ENCODE measurements around the gene FCRL2. TPM values are rescaled to one million over a fixed set of nuclear protein-coding genes. Genes with fewer than 3 reads are reported as not detected.

FCRL2 gene
- polyA plus RNA-seq, 1 donor: 0.15 TPM

DNA sequence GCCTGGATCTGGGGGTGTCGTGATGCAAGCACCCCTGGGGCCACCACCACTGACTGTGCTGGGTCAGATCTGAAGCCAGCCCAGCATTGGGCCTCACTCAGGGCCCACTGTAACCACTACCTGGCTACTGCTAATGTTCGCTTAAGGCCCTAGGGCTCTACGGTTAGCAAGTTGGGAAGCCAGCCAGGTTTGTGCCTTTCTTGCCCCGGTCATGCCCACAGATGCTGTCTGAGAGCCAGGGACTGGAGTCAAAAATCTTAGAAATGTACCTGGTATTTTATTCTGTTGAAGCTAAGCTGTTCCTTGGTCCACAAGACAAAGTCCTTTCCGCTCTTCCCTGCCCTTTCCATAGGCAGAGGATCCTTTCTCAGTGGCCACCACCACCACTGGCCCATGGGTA lies 61.2 kb downstream of the FCRL2 start:
- Histone ChIP-seq H3K4me1 (ENCODE audit: control insufficient read depth, insufficient read depth, low read length) (no peaks in the 10 kb centered on the region), H3K36me3 (ENCODE audit: control insufficient read depth, insufficient read depth, low read length) (no peaks in the 10 kb centered on the region), H3K27ac (ENCODE audit: low read length) (no peak overlapping the region), H3K27me3 (ENCODE audit: control insufficient read depth, insufficient read depth, low read length) (no peaks in the 10 kb centered on the region), H3K9me3 (ENCODE audit: control insufficient read depth, low read depth, low read length) (no peaks in the 10 kb centered on the region), H3K4me3 (ENCODE audit: low read length) (no peak overlapping the region)
- DNase-seq: no peak
- no CpG with 5 or more reads among the region's 5 CpGs for WGBS (ENCODE audit: insufficient coverage, low lambda C conversion rate)

DNA sequence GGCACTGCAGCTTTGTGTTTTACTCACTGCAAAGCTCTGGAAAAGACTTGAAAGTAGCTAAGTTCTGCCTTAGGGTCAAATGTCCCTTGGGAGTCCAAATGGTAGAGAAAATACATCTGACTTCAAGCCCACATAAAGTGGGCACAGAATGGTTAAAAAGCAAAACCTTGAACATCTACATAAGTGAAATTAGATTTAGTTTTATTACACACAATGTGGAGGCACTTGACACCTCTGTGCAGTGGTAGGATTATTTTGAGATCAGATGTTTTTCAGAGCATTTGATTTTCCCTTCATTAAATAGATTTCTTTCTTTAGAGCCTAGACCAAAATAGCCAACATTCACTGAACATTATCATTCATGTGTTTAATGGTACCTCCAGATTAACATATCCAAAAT lies 65.1 kb downstream of the FCRL2 start:
- Histone ChIP-seq H3K27me3 (ENCODE audit: control insufficient read depth, insufficient read depth, low read length) (no peaks in the 10 kb centered on the region), H3K4me3 (ENCODE audit: low read length) (no peak overlapping the region), H3K9me3 (ENCODE audit: control insufficient read depth, low read depth, low read length) (no peaks in the 10 kb centered on the region), H3K27ac (ENCODE audit: low read length) (no peak overlapping the region), H3K4me1 (ENCODE audit: control insufficient read depth, insufficient read depth, low read length) (no peaks in the 10 kb centered on the region), H3K36me3 (ENCODE audit: control insufficient read depth, insufficient read depth, low read length) (no peaks in the 10 kb centered on the region)
- DNase-seq: no peak

GRCh38 chr1:157704878-157705277 lies 72.1 kb downstream of the FCRL2 start:
- Histone ChIP-seq H3K9me3 (ENCODE audit: control insufficient read depth, low read depth, low read length) (no peaks in the 10 kb centered on the region), H3K4me3 (ENCODE audit: low read length) (no peak overlapping the region), H3K36me3 (ENCODE audit: control insufficient read depth, insufficient read depth, low read length) (no peaks in the 10 kb centered on the region), H3K27me3 (ENCODE audit: control insufficient read depth, insufficient read depth, low read length) (peaks cover 4% of the 10 kb centered on the region), H3K27ac (ENCODE audit: low read length) (no peak overlapping the region), H3K4me1 (ENCODE audit: control insufficient read depth, insufficient read depth, low read length) (no peaks in the 10 kb centered on the region)
- DNase-seq: no peak

DNA sequence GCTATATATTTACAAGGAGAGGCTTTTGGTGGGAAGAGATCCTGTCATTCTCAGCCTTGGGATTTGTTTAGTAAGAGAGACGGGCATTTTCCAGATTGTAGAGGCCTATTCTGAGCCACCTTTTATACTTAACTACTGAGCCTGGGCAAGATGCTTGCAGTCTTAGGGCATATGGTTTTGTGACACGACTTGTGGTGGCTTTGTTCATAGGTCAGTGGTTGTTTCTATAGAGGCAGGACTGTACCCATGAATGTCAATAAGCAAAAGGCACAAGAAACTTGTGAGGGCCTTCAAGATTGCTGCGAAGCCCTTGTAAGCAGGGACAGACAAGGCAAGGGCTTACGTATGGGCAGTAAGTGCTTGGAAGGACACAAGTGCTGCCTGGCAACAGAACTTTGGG lies 73.0 kb downstream of the FCRL2 start:
- Histone ChIP-seq H3K4me1 (ENCODE audit: control insufficient read depth, insufficient read depth, low read length) (no peaks in the 10 kb centered on the region), H3K4me3 (ENCODE audit: low read length) (no peak overlapping the region), H3K27ac (ENCODE audit: low read length) (no peak overlapping the region), H3K27me3 (ENCODE audit: control insufficient read depth, insufficient read depth, low read length) (peaks cover 4% of the 10 kb centered on the region), H3K9me3 (ENCODE audit: control insufficient read depth, low read depth, low read length) (no peaks in the 10 kb centered on the region), H3K36me3 (ENCODE audit: control insufficient read depth, insufficient read depth, low read length) (no peaks in the 10 kb centered on the region)
- no CpG with 5 or more reads among the region's 4 CpGs for WGBS (ENCODE audit: insufficient coverage, low lambda C conversion rate)
- no peak for DNase-seq

- WGBS (ENCODE audit: insufficient coverage, low lambda C conversion rate): 86% methylated on average over 2 of the region's 5 CpGs
- Histone ChIP-seq H3K36me3 (ENCODE audit: control insufficient read depth, insufficient read depth, low read length) (no peaks in the 10 kb centered on the region), H3K27ac (ENCODE audit: low read length) (no peak overlapping the region), H3K27me3 (ENCODE audit: control insufficient read depth, insufficient read depth, low read length) (peaks cover 12% of the 10 kb centered on the region), H3K9me3 (ENCODE audit: control insufficient read depth, low read depth, low read length) (no peaks in the 10 kb centered on the region), H3K4me3 (ENCODE audit: low read length) (no peak overlapping the region), H3K4me1 (ENCODE audit: control insufficient read depth, insufficient read depth, low read length) (no peaks in the 10 kb centered on the region)
- DNase-seq: no peak
Measured at GRCh38 chr1:157702308-157702825, 74.6 kb downstream of the FCRL2 start.

GRCh38 chr1:157700732-157701131 lies 76.2 kb downstream of the FCRL2 start, which contains the start of gene FCRL3:
TSS of gene FCRL3 (minus strand) at chr1:157700769. CDS start at chr1:157700489, 280 bp downstream.
- H3K4me3 ChIP-seq (ENCODE audit: low read length): no peak within 1 kb of the TSS
- H3K27me3 ChIP-seq (ENCODE audit: control insufficient read depth, insufficient read depth, low read length): peaks cover 12% of the 10 kb centered on the region
- H3K4me1 ChIP-seq (ENCODE audit: control insufficient read depth, insufficient read depth, low read length): no peaks in the 10 kb centered on the region
- no peaks in the 10 kb centered on the region for H3K9me3 ChIP-seq (ENCODE audit: control insufficient read depth, low read depth, low read length)
- no peak within 1 kb of the TSS for H3K27ac ChIP-seq (ENCODE audit: low read length)
- WGBS (ENCODE audit: insufficient coverage, low lambda C conversion rate): 83% methylated on average over 3 of the region's 4 CpGs
- no peak for DNase-seq
- H3K36me3 ChIP-seq (ENCODE audit: control insufficient read depth, insufficient read depth, low read length): no peaks in the 10 kb centered on the region

DNA sequence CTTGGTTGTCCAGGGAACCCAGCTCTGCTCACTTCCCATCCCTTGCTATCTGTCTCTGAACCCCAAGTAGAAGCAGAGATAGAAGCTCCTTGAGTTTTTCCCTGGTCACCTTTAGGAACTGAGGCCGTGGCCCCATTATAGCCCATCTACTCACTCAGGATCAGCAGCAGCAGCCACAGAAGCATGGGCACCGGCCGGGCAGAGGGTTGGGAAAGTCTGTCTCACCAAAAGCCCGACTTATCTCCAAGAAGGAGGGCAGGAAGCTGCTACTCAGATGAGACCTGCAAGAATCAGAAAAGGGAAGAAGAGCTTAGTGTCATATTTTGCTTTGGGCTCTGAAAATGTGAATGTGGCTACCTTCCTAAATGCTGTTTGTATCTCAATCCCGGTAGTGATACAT lies 76.6 kb downstream of the FCRL2 start:
- 83% methylated on average over 1 of the region's 5 CpGs for WGBS (ENCODE audit: insufficient coverage, low lambda C conversion rate)
- DNase-seq: no peak
- Histone ChIP-seq H3K4me1 (ENCODE audit: control insufficient read depth, insufficient read depth, low read length) (no peaks in the 10 kb centered on the region), H3K36me3 (ENCODE audit: control insufficient read depth, insufficient read depth, low read length) (no peaks in the 10 kb centered on the region), H3K4me3 (ENCODE audit: low read length) (no peak overlapping the region), H3K27me3 (ENCODE audit: control insufficient read depth, insufficient read depth, low read length) (peaks cover 13% of the 10 kb centered on the region), H3K9me3 (ENCODE audit: control insufficient read depth, low read depth, low read length) (no peaks in the 10 kb centered on the region), H3K27ac (ENCODE audit: low read length) (no peak overlapping the region)

- Histone ChIP-seq H3K4me3 (ENCODE audit: low read length) (no peak overlapping the region), H3K9me3 (ENCODE audit: control insufficient read depth, low read depth, low read length) (no peaks in the 10 kb centered on the region), H3K27me3 (ENCODE audit: control insufficient read depth, insufficient read depth, low read length) (peaks cover 15% of the 10 kb centered on the region), H3K27ac (ENCODE audit: low read length) (no peak overlapping the region), H3K4me1 (ENCODE audit: control insufficient read depth, insufficient read depth, low read length) (no peaks in the 10 kb centered on the region), H3K36me3 (ENCODE audit: control insufficient read depth, insufficient read depth, low read length) (no peaks in the 10 kb centered on the region)
- no peak for DNase-seq
- WGBS (ENCODE audit: insufficient coverage, low lambda C conversion rate): 57% methylated on average over 3 of the region's 4 CpGs
Measured at GRCh38 chr1:157697781-157698569, 79.0 kb downstream of the FCRL2 start.

DNA sequence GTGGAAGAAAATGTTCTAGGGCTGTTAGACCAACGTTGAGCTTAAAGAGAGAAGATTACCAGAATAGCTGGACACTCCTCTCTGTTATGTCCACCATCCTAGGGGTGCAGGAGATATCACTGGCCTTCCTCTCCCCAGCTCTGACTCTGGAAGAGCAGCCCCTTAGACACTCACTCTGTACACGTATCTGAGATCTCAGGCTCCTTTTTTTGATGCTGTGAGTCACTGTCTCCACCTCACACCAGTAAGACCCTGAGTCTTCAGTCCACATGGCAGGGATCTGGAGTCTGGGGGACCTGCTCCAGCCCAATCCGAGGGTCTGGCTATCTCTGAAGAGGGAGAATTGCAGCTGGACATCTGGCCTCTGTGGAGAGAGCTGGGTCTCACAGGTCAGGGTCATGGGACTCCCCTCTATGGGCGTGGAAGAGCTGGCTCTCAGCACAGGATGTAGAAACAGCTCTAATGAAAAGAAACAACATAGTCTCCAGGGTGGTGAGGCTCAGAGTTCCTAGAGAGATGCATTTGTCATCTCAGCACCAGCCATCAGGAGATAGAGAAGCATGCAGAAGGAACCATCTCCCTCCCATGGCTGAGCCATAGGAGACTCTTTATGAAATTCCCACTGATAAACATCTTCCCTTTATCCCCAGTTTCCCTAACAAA lies 79.8 kb downstream of the FCRL2 start:
- Histone ChIP-seq H3K4me3 (ENCODE audit: low read length) (no peak overlapping the region), H3K27me3 (ENCODE audit: control insufficient read depth, insufficient read depth, low read length) (peaks cover 15% of the 10 kb centered on the region), H3K27ac (ENCODE audit: low read length) (no peak overlapping the region), H3K4me1 (ENCODE audit: control insufficient read depth, insufficient read depth, low read length) (no peaks in the 10 kb centered on the region), H3K36me3 (ENCODE audit: control insufficient read depth, insufficient read depth, low read length) (no peaks in the 10 kb centered on the region), H3K9me3 (ENCODE audit: control insufficient read depth, low read depth, low read length) (no peaks in the 10 kb centered on the region)
- no peak for DNase-seq
- no CpG with 5 or more reads among the region's 4 CpGs for WGBS (ENCODE audit: insufficient coverage, low lambda C conversion rate)
